Activated CD8-positive, alpha-beta T cell treated with anti-CD3 and anti-CD28 coated beads, Interleukin-2, amount 10 ng/mL, durations not matched to agents 7 days and 5 days (primary cell): ENCODE measurements around the gene FCRLA. TPM values are rescaled to one million over a fixed set of nuclear protein-coding genes. Genes with fewer than 3 reads are reported as not detected.

Experiments
- ATAC-seq: fragments of 150-1000 bp; cut with Tn5 transposase; one replicate; pipeline ENCODE4 v1.10.0; 2021; ENCODE audit warnings: moderate library complexity
- CTCF ChIA-PET: fragments of 350-600 bp; sonication (Branson Sonifier 250); formaldehyde crosslinking; loops from one replicate; lab custom pipeline; 2021; ENCODE audit warnings: antibody characterized with exemption; lab: Charles Lee
- POLR2A ChIA-PET: fragments of 350-600 bp; sonication (Branson Sonifier 250); formaldehyde crosslinking; loops from one replicate; lab custom pipeline; 2021; ENCODE audit warnings: antibody characterized with exemption; lab: Charles Lee
- DNase-seq: peaks from one replicate; pipeline ENCODE4 v3.0.0-alpha.2; 2020
- H3K27ac Mint-ChIP-seq: one replicate; pipeline ENCODE4 v1.8.0; 2021; ENCODE audit warnings: mild to moderate bottlenecking, mixed read lengths
- H3K27me3 Mint-ChIP-seq: one replicate; pipeline ENCODE4 v1.8.0; 2021; ENCODE audit warnings: low read depth, mixed read lengths
- H3K36me3 Mint-ChIP-seq: one replicate; pipeline ENCODE4 v1.8.0; 2021; ENCODE audit warnings: low read depth, mixed read lengths
- H3K4me1 Mint-ChIP-seq: one replicate; pipeline ENCODE4 v1.8.0; 2021; ENCODE audit warnings: low read depth, mixed read lengths
- H3K4me3 Mint-ChIP-seq: one replicate; pipeline ENCODE4 v1.8.0; 2021; ENCODE audit warnings: mild to moderate bottlenecking, mixed read lengths
- H3K9me3 Mint-ChIP-seq: one replicate; pipeline ENCODE4 v1.8.0; 2022; ENCODE audit warnings: mixed read lengths; ENCODE audit not compliant: insufficient read depth
- total RNA-seq, 2 experiments: library from RNA; stranded (reverse); gene quantifications; one replicate each; pipeline ENCODE4 v1.2.3, GENCODE V29; 2021

FCRLA gene
- total RNA-seq, 2 experiments from 2014 or later: not detected

- peak; percentile 71 for ATAC-seq
- Mint-ChIP-seq H3K4me3 (peak overlapping the region; percentile 87), H3K36me3 (no peaks in the 10 kb centered on the region), H3K27ac (peak overlapping the region; percentile 95), H3K4me1 (peaks cover 60% of the 10 kb centered on the region), H3K9me3 (no peaks in the 10 kb centered on the region), H3K27me3 (peaks cover 22% of the 10 kb centered on the region)
- DNase-seq: peak; percentile 85
- ChIA-PET POLR2A (interaction anchor here (0.7 to 2.7 kb wide), 6 partner anchors 11 to 43 kb away, joined by 3 to 21 read pairs (median 4); partner anchors contain the start of gene DUSP12), CTCF (interaction anchor here (0.6 to 6.5 kb wide), 9 partner anchors 10 to 238 kb away, joined by 3 to 103 read pairs (median 4); partner anchors contain the start of gene DUSP12)
These were observed 19.6 kb downstream of the FCRLA start for GRCh38 chr1:161726473-161727255.

GRCh38 chr1:161727256-161727924, 20.4 kb downstream of the FCRLA start:
- Mint-ChIP-seq H3K4me3 (peak overlapping the region; percentile 87), H3K27me3 (peaks cover 20% of the 10 kb centered on the region), H3K9me3 (no peaks in the 10 kb centered on the region), H3K36me3 (no peaks in the 10 kb centered on the region), H3K4me1 (peaks cover 54% of the 10 kb centered on the region), H3K27ac (peak overlapping the region; percentile 95)
- DNase-seq: peak; percentile 72
- ATAC-seq: peak; percentile 22
- CTCF ChIA-PET: interaction anchor here (0.6 to 6.5 kb wide), 5 partner anchors 12 to 239 kb away, joined by 3 to 103 read pairs (median 6); no protein-coding TSS in a partner anchor
- POLR2A ChIA-PET: interaction anchor here (0.7 to 2.7 kb wide), 6 partner anchors 10 to 42 kb away, joined by 3 to 21 read pairs (median 4); partner anchors contain the start of gene DUSP12

- DNase-seq (no peak), ATAC-seq (no peak)
- ChIA-PET POLR2A (no interaction called here), CTCF (interaction anchor here (1.2 to 6.5 kb wide), 4 partner anchors 11 to 288 kb away, joined by 3 to 103 read pairs (median 4); no protein-coding TSS in a partner anchor)
- H3K9me3 Mint-ChIP-seq: no peaks in the 10 kb centered on the region
- peaks cover 19% of the 10 kb centered on the region for H3K27me3 Mint-ChIP-seq
- no peak overlapping the region for H3K4me3 Mint-ChIP-seq
- peaks cover 54% of the 10 kb centered on the region for H3K4me1 Mint-ChIP-seq
- H3K27ac Mint-ChIP-seq: no peak overlapping the region
- H3K36me3 Mint-ChIP-seq: no peaks in the 10 kb centered on the region
These were observed 21.6 kb downstream of the FCRLA start for GRCh38 chr1:161728376-161729226.

GRCh38 chr1:161730050-161730564, 23.1 kb downstream of the FCRLA start:
- no peaks in the 10 kb centered on the region for H3K36me3 Mint-ChIP-seq
- CTCF ChIA-PET: interaction anchor here (1.4 to 6.5 kb wide), 5 partner anchors 9 to 290 kb away, joined by 3 to 103 read pairs (median 4); partner anchors contain the start of gene DUSP12
- H3K4me1 Mint-ChIP-seq: peaks cover 48% of the 10 kb centered on the region
- peak; percentile 40 for DNase-seq
- peak overlapping the region; percentile 77 for H3K27ac Mint-ChIP-seq
- H3K9me3 Mint-ChIP-seq: no peaks in the 10 kb centered on the region
- POLR2A ChIA-PET: interaction anchor here (0.6 to 1.0 kb wide), 2 partner anchors 20 to 190 kb away, joined by 3 read pairs; partner anchors contain the start of gene DUSP12
- ATAC-seq: no peak
- H3K27me3 Mint-ChIP-seq: peaks cover 18% of the 10 kb centered on the region
- no peak overlapping the region for H3K4me3 Mint-ChIP-seq

GRCh38 chr1:161731241-161731640, 24.2 kb downstream of the FCRLA start:
- no peaks in the 10 kb centered on the region for H3K36me3 Mint-ChIP-seq
- ChIA-PET CTCF (interaction anchor here (1.6 to 6.5 kb wide), 2 partner anchors 8 to 243 kb away, joined by 4 to 103 read pairs; no protein-coding TSS in a partner anchor), POLR2A (no interaction called here)
- peaks cover 18% of the 10 kb centered on the region for H3K27me3 Mint-ChIP-seq
- no peak overlapping the region for H3K4me3 Mint-ChIP-seq
- no peak overlapping the region for H3K27ac Mint-ChIP-seq
- no peak for DNase-seq
- no peak for ATAC-seq
- H3K4me1 Mint-ChIP-seq: peaks cover 43% of the 10 kb centered on the region
- H3K9me3 Mint-ChIP-seq: no peaks in the 10 kb centered on the region

GRCh38 chr1:161731981-161732718, 25.1 kb downstream of the FCRLA start:
- Mint-ChIP-seq H3K27ac (no peak overlapping the region), H3K4me1 (peaks cover 48% of the 10 kb centered on the region), H3K36me3 (no peaks in the 10 kb centered on the region), H3K27me3 (peaks cover 18% of the 10 kb centered on the region), H3K9me3 (no peaks in the 10 kb centered on the region), H3K4me3 (no peak overlapping the region)
- ChIA-PET POLR2A (no interaction called here), CTCF (interaction anchor here (1.1 to 2.1 kb wide), 3 partner anchors 9 to 247 kb away, joined by 3 to 6 read pairs (median 5); no protein-coding TSS in a partner anchor)
- no peak for ATAC-seq
- DNase-seq: no peak

- H3K4me3 Mint-ChIP-seq: no peak overlapping the region
- POLR2A ChIA-PET: interaction anchor here (1.1 kb wide), 1 partner anchor 8 kb away, joined by 3 read pairs; no protein-coding TSS in a partner anchor
- CTCF ChIA-PET: interaction anchor here (1.2 to 2.1 kb wide), 3 partner anchors 8 to 246 kb away, joined by 3 to 6 read pairs (median 6); no protein-coding TSS in a partner anchor
- H3K9me3 Mint-ChIP-seq: no peaks in the 10 kb centered on the region
- H3K27ac Mint-ChIP-seq: no peak overlapping the region
- H3K36me3 Mint-ChIP-seq: no peaks in the 10 kb centered on the region
- H3K27me3 Mint-ChIP-seq: peaks cover 18% of the 10 kb centered on the region
- peaks cover 43% of the 10 kb centered on the region for H3K4me1 Mint-ChIP-seq
- no peak for DNase-seq
- ATAC-seq: no peak
These were observed 26.5 kb downstream of the FCRLA start for GRCh38 chr1:161733526-161733925.

- Mint-ChIP-seq H3K27me3 (peaks cover 14% of the 10 kb centered on the region), H3K9me3 (no peaks in the 10 kb centered on the region), H3K36me3 (no peaks in the 10 kb centered on the region), H3K27ac (no peak overlapping the region), H3K4me3 (no peak overlapping the region), H3K4me1 (peaks cover 45% of the 10 kb centered on the region)
- CTCF ChIA-PET: interaction anchor here (1.0 to 9.4 kb wide), 6 partner anchors 8 to 251 kb away, joined by 3 to 103 read pairs (median 3); no protein-coding TSS in a partner anchor
- POLR2A ChIA-PET: interaction anchor here (4.8 kb wide), 1 partner anchor 9 kb away, joined by 21 read pairs; no protein-coding TSS in a partner anchor
- DNase-seq (no peak), ATAC-seq (no peak)
These were observed 28.8 kb downstream of the FCRLA start for GRCh38 chr1:161735837-161736236.

GRCh38 chr1:161736335-161736969, 29.4 kb downstream of the FCRLA start:
- no peak for ATAC-seq
- Mint-ChIP-seq H3K36me3 (no peaks in the 10 kb centered on the region), H3K4me1 (peaks cover 45% of the 10 kb centered on the region), H3K4me3 (no peak overlapping the region), H3K27me3 (peaks cover 12% of the 10 kb centered on the region), H3K27ac (no peak overlapping the region), H3K9me3 (no peaks in the 10 kb centered on the region)
- POLR2A ChIA-PET: interaction anchor here (0.9 to 4.8 kb wide), 2 partner anchors 10 to 14 kb away, joined by 4 to 21 read pairs; partner anchors contain the start of gene DUSP12
- no peak for DNase-seq
- CTCF ChIA-PET: interaction anchor here (1.0 to 9.4 kb wide), 7 partner anchors 8 to 252 kb away, joined by 3 to 103 read pairs (median 3); partner anchors contain the start of gene DUSP12
